ENCODE measurements around the gene DCTN3. TPM values are rescaled to one million over a fixed set of nuclear protein-coding genes. Genes with fewer than 3 reads are reported as not detected.

DCTN3 gene
- total and polyA plus RNA-seq, 4 donors: 90.9 to 190 (median 149) TPM

DNA sequence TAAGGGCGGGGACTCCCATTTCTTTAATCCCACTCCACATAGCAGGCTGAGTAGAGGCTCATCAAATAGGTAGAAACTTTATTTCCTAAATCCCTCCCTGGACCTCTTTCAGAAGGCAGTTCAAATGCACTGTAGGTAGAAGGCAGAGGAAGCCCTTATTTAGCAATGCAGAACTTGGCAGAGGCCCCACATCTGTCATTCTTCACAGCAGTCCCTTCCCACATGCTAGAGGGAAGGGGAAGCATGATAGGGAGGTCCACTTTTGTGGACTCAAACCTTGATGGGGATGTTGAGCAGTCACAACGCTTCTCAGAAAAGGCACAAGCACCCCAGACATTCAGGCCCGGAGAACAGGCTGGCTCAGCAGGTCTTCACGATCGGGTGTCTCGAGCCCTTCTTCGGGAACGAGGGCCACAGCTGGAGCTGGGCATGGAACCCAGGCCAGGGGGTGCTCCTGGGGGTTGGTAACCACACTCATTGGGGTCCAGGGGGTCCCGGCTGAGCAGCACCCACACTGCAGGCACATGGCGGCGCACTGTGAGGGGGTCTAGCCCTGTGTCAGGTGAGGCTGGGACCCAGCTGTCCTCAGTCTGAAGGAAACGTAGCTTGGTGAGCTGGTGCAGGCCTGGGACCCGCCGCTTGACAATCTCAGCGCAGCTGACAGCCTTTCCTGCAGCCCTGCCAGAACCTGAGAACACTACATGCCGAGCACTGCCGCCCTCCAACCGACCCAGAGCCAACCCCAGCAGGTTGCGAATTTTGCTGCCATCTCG, 9.7 kb downstream of the DCTN3 start:
- peak overlapping the region; percentile 82 for H3K4me3 ChIP-seq (ENCODE audit: low read depth, low read length)
- 79% methylated on average over 20 of the region's 20 CpGs for WGBS (ENCODE audit: insufficient coverage)
- H3K4me1 ChIP-seq (ENCODE audit: control insufficient read depth, insufficient read depth, low read length): peaks cover 26% of the 10 kb centered on the region
- H3K27me3 ChIP-seq (ENCODE audit: control insufficient read depth, insufficient read depth, low read length): no peaks in the 10 kb centered on the region
- H3K27ac ChIP-seq (ENCODE audit: low read depth, low read length): no peak overlapping the region
- H3K9me3 ChIP-seq (ENCODE audit: control insufficient read depth, insufficient read depth, low read length): no peaks in the 10 kb centered on the region
- DNase-seq (ENCODE audit: low read depth in 4 of 6, low spot score in 6 of 6): no peak
- H3K36me3 ChIP-seq (ENCODE audit: control insufficient read depth, insufficient read depth, low read length): peaks cover 27% of the 10 kb centered on the region

DNA sequence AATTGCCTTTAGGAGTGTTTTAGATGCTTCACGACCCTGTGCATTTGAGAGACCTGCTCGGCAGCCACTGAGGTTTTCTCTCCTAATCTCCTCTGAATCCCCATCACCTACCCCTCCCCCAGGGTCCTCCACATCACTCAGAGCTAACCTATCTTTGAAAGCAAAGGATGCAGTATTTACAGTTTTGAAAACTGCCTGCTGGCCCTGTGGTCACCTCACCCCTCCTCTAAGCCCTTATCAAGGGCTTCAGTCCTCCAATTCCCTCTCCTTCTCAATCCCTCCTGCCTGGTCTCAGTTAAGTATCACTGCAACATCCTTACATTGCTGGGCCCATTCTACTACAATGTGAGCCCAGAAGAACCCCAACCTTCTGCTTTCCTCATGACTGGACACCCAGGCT, 13.0 kb downstream of the DCTN3 start:
- no peak overlapping the region for H3K27ac ChIP-seq (ENCODE audit: low read depth, low read length)
- H3K27me3 ChIP-seq (ENCODE audit: control insufficient read depth, insufficient read depth, low read length): no peaks in the 10 kb centered on the region
- no peaks in the 10 kb centered on the region for H3K9me3 ChIP-seq (ENCODE audit: control insufficient read depth, insufficient read depth, low read length)
- 44% methylated on average over 2 of the region's 2 CpGs for WGBS (ENCODE audit: insufficient coverage)
- peaks cover 7% of the 10 kb centered on the region for H3K36me3 ChIP-seq (ENCODE audit: control insufficient read depth, insufficient read depth, low read length)
- no peak for DNase-seq (ENCODE audit: low read depth in 4 of 6, low spot score in 6 of 6)
- peaks cover 29% of the 10 kb centered on the region for H3K4me1 ChIP-seq (ENCODE audit: control insufficient read depth, insufficient read depth, low read length)
- H3K4me3 ChIP-seq (ENCODE audit: low read depth, low read length): no peak overlapping the region

GRCh38 chr9:34606905-34607304, 13.4 kb downstream of the DCTN3 start:
- H3K27ac ChIP-seq (ENCODE audit: low read depth, low read length): no peak overlapping the region
- H3K9me3 ChIP-seq (ENCODE audit: control insufficient read depth, insufficient read depth, low read length): no peaks in the 10 kb centered on the region
- H3K27me3 ChIP-seq (ENCODE audit: control insufficient read depth, insufficient read depth, low read length): no peaks in the 10 kb centered on the region

GRCh38 chr9:34606190-34606589, 14.1 kb downstream of the DCTN3 start:
- H3K27ac ChIP-seq (ENCODE audit: low read depth, low read length): no peak overlapping the region

More at GRCh38 chr9:34606905-34607304, 13.4 kb downstream of the DCTN3 start:
- H3K4me1 ChIP-seq (ENCODE audit: control insufficient read depth, insufficient read depth, low read length): peaks cover 30% of the 10 kb centered on the region
- no peak for DNase-seq (ENCODE audit: low read depth in 4 of 6, low spot score in 6 of 6)
- peaks cover 7% of the 10 kb centered on the region for H3K36me3 ChIP-seq (ENCODE audit: control insufficient read depth, insufficient read depth, low read length)
- no peak overlapping the region for H3K4me3 ChIP-seq (ENCODE audit: low read depth, low read length)
- 88% methylated on average over 1 of the region's 3 CpGs for whole genome bisulfite sequencing (ENCODE audit: insufficient coverage)

GRCh38 chr9:34603610-34604231, 16.6 kb downstream of the DCTN3 start:
- DNase-seq (ENCODE audit: low read depth in 4 of 6, low spot score in 6 of 6): peak in 4 of 6 donors; percentile 75 to 95 (median 86)
- Histone ChIP-seq H3K9me3 (ENCODE audit: control insufficient read depth, insufficient read depth, low read length) (no peaks in the 10 kb centered on the region), H3K36me3 (ENCODE audit: control insufficient read depth, insufficient read depth, low read length) (no peaks in the 10 kb centered on the region), H3K4me1 (ENCODE audit: control insufficient read depth, insufficient read depth, low read length) (peaks cover 23% of the 10 kb centered on the region), H3K27me3 (ENCODE audit: control insufficient read depth, insufficient read depth, low read length) (no peaks in the 10 kb centered on the region), H3K4me3 (ENCODE audit: low read depth, low read length) (no peak overlapping the region), H3K27ac (ENCODE audit: low read depth, low read length) (no peak overlapping the region)
- 36% methylated on average over 2 of the region's 4 CpGs for WGBS (ENCODE audit: insufficient coverage)

More at GRCh38 chr9:34606190-34606589, 14.1 kb downstream of the DCTN3 start:
- Histone ChIP-seq H3K27me3 (ENCODE audit: control insufficient read depth, insufficient read depth, low read length) (no peaks in the 10 kb centered on the region), H3K4me3 (ENCODE audit: low read depth, low read length) (no peak overlapping the region), H3K4me1 (ENCODE audit: control insufficient read depth, insufficient read depth, low read length) (peaks cover 28% of the 10 kb centered on the region), H3K9me3 (ENCODE audit: control insufficient read depth, insufficient read depth, low read length) (no peaks in the 10 kb centered on the region), H3K36me3 (ENCODE audit: control insufficient read depth, insufficient read depth, low read length) (peaks cover 7% of the 10 kb centered on the region)
- DNase-seq (ENCODE audit: low read depth in 4 of 6, low spot score in 6 of 6): no peak

DNA sequence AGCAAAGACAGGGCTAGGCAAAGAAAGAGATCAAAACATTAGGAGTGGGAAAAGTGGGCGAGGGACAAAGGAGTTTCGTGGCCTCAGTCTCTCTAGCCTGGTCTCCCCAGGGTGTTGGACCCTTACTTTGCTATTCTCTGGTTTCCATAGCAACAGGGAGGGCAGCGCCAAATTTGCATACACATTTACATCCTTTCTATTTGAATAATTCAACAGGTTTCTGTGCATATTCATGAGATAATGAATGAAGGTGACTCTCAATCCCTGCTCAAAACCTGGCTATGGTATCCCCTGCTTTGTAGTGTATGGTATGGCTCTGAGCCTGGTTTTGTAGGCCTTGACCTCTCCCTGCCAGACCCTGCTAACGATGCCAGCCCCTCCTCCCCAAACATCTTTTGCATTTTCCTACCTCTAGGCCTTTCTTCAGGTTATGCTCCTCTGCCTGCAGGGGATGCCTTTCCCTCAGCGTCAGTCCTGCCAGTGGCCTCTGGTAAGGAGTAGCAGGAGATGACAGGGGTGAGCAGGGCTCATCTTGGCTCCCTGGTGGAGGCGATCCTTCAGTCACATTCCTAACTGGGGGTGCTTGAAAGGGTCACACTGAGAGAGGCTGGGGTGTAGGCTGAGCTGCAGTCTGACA, 18.2 kb downstream of the DCTN3 start:
- H3K4me1 ChIP-seq (ENCODE audit: control insufficient read depth, insufficient read depth, low read length): peaks cover 23% of the 10 kb centered on the region
- no peaks in the 10 kb centered on the region for H3K27me3 ChIP-seq (ENCODE audit: control insufficient read depth, insufficient read depth, low read length)
- no peaks in the 10 kb centered on the region for H3K9me3 ChIP-seq (ENCODE audit: control insufficient read depth, insufficient read depth, low read length)
- no peak overlapping the region for H3K4me3 ChIP-seq (ENCODE audit: low read depth, low read length)
- H3K27ac ChIP-seq (ENCODE audit: low read depth, low read length): no peak overlapping the region
- WGBS (ENCODE audit: insufficient coverage): 40% methylated on average over 1 of the region's 6 CpGs
- no peaks in the 10 kb centered on the region for H3K36me3 ChIP-seq (ENCODE audit: control insufficient read depth, insufficient read depth, low read length)
- DNase-seq (ENCODE audit: low read depth in 4 of 6, low spot score in 6 of 6): peak in 2 of 6 donors; percentile 68 to 74

DNA sequence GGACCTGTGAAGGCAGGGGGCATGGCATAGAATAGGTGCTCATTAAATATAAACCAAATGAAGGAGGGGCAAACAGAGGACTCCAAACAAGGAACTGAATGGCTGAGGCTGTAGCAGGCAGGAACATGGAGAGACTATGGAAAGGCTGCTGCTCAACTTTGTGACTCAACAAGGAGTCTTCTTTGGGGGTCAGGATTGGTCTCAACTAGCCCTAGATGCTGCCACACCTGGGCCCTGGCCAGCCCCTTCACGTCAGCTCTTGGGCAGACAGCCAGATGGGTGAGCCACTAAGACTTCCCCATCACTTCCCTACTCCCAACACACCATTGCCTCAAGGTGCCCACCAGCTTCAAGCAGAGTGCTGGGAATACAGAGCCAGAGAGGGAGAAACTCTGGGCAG, 19.4 kb downstream of the DCTN3 start:
- Histone ChIP-seq H3K9me3 (ENCODE audit: control insufficient read depth, insufficient read depth, low read length) (no peaks in the 10 kb centered on the region), H3K4me1 (ENCODE audit: control insufficient read depth, insufficient read depth, low read length) (peaks cover 23% of the 10 kb centered on the region), H3K27ac (ENCODE audit: low read depth, low read length) (no peak overlapping the region), H3K36me3 (ENCODE audit: control insufficient read depth, insufficient read depth, low read length) (no peaks in the 10 kb centered on the region), H3K27me3 (ENCODE audit: control insufficient read depth, insufficient read depth, low read length) (no peaks in the 10 kb centered on the region), H3K4me3 (ENCODE audit: low read depth, low read length) (no peak overlapping the region)
- WGBS (ENCODE audit: insufficient coverage): 38% methylated on average over 1 of the region's 1 CpG
- no peak for DNase-seq (ENCODE audit: low read depth in 4 of 6, low spot score in 6 of 6)

DNA sequence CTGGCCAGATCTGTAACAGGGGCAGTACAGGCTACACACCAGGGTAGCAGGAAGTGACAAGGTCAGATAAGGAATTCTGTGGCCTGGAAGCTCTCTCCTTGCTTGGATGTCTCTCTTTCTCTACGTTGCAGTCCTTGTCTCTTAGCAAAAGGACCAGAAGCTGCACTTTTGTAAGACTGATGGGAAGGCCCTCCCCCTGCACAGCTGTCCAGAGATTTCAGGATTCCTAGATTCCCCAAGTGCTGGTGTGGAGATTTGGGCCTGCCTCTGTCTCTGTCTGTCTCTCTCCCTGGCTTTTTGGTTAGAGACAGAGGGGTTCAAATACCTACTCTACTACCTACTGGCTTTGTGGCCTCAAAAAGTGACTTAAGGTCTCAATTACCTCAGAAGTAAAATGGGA, 20.7 kb downstream of the DCTN3 start:
- Histone ChIP-seq H3K27me3 (ENCODE audit: control insufficient read depth, insufficient read depth, low read length) (no peaks in the 10 kb centered on the region), H3K27ac (ENCODE audit: low read depth, low read length) (no peak overlapping the region)
- WGBS (ENCODE audit: insufficient coverage): no CpG with 5 or more reads among the region's 1 CpG

DNA sequence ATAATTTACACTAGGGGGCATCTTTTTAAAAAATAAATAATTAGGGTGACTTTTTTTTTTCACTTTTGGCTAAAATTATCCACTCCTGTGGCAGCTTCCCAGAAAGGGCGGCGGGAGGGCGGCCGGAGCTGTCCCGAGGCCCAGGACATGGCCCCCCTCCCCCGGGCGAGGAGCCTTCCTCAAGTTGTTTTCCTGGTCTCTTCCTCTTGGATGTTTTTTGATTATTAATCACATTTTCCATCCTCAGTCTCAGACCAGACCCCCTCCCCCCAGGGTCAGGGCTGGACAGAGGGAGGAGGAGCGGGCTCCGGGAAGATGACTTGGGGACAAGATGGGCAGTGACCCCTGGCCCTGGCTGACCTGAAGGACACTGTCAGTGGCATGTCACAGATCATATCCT, 26.1 kb downstream of the DCTN3 start:
- no peak overlapping the region for H3K27ac ChIP-seq (ENCODE audit: low read depth, low read length)

More for the DNA sequence above, 20.7 kb downstream of the DCTN3 start:
- Histone ChIP-seq H3K9me3 (ENCODE audit: control insufficient read depth, insufficient read depth, low read length) (no peaks in the 10 kb centered on the region), H3K4me3 (ENCODE audit: low read depth, low read length) (no peak overlapping the region), H3K36me3 (ENCODE audit: control insufficient read depth, insufficient read depth, low read length) (no peaks in the 10 kb centered on the region), H3K4me1 (ENCODE audit: control insufficient read depth, insufficient read depth, low read length) (peaks cover 23% of the 10 kb centered on the region)
- no peak for DNase-seq (ENCODE audit: low read depth in 4 of 6, low spot score in 6 of 6)

More for the DNA sequence above, 26.1 kb downstream of the DCTN3 start:
- Histone ChIP-seq H3K27me3 (ENCODE audit: control insufficient read depth, insufficient read depth, low read length) (peaks cover 20% of the 10 kb centered on the region), H3K4me1 (ENCODE audit: control insufficient read depth, insufficient read depth, low read length) (peaks cover 42% of the 10 kb centered on the region), H3K9me3 (ENCODE audit: control insufficient read depth, insufficient read depth, low read length) (no peaks in the 10 kb centered on the region), H3K36me3 (ENCODE audit: control insufficient read depth, insufficient read depth, low read length) (no peaks in the 10 kb centered on the region), H3K4me3 (ENCODE audit: low read depth, low read length) (no peak overlapping the region)
- DNase-seq (ENCODE audit: low read depth in 4 of 6, low spot score in 6 of 6): no peak
- no CpG with 5 or more reads among the region's 9 CpGs for WGBS (ENCODE audit: insufficient coverage)
